CD4-positive, alpha-beta memory T cell (primary cell): ENCODE data around the gene SLC44A1. TPM values are rescaled to one million over a fixed set of nuclear protein-coding genes. Genes with fewer than 3 reads are reported as not detected.

ENCODE experiments used
- CTCF ChIA-PET: fragments of 350-600 bp; sonication (Branson Sonifier 250); formaldehyde crosslinking; loops from one replicate; lab custom pipeline; 2021; ENCODE audit warnings: inconsistent platforms; ENCODE audit not compliant: partially characterized antibody; lab: Charles Lee
- POLR2A ChIA-PET: fragments of 350-600 bp; sonication (Branson Sonifier 250); formaldehyde crosslinking; loops from one replicate; lab custom pipeline; 2021; ENCODE audit not compliant: partially characterized antibody; lab: Charles Lee
- DNase-seq, 5 donors: peaks; one replicate each; pipeline versions ENCODE4 v3.0.0 to v3.0.0-alpha.2; 2020 to 2022; ENCODE audit warnings: mixed read lengths in 1 of 5
- H3K27ac ChIP-seq: one replicate; pipeline ENCODE4 v1.7.0; 2013; ENCODE audit warnings: low read depth, low read length
- H3K27me3 ChIP-seq: 2 replicates; pipeline ENCODE4 v1.7.0; 2013; ENCODE audit warnings: mild to moderate bottlenecking, low read length, moderate library complexity; ENCODE audit not compliant: insufficient read depth
- H3K36me3 ChIP-seq: 2 replicates; pipeline ENCODE4 v1.7.0; 2013; ENCODE audit warnings: mild to moderate bottlenecking, low read length, moderate library complexity; ENCODE audit not compliant: insufficient read depth
- H3K4me1 ChIP-seq: 2 replicates; pipeline ENCODE4 v1.7.0; 2013; ENCODE audit warnings: mild to moderate bottlenecking, low read length, moderate library complexity; ENCODE audit not compliant: insufficient read depth
- H3K4me3 ChIP-seq, 2 donors: one replicate each; pipeline ENCODE4 v1.7.0; 2013; ENCODE audit warnings: low read length in 2 of 2, mild to moderate bottlenecking in 1 of 2
- H3K9me3 ChIP-seq, 2 donors: one replicate each; pipeline ENCODE4 v1.7.0; 2013; ENCODE audit warnings: low read length in 2 of 2, control low read depth in 1 of 2; ENCODE audit not compliant: control insufficient read depth in 1 of 2
- H3K27ac Mint-ChIP-seq, 7 donors: one replicate each; pipeline ENCODE4 v1.8.0; 2020 to 2021; ENCODE audit warnings: mixed read lengths in 7 of 7, mild to moderate bottlenecking in 6 of 7, inconsistent platforms in 3 of 7, moderate library complexity in 3 of 7
- H3K27me3 Mint-ChIP-seq, 2 donors: one replicate each; pipeline ENCODE4 v1.8.0; 2020 to 2021; ENCODE audit warnings: mixed read lengths in 2 of 2
- H3K36me3 Mint-ChIP-seq, 2 donors: one replicate each; pipeline ENCODE4 v1.8.0; 2020 to 2021; ENCODE audit warnings: mixed read lengths in 2 of 2, inconsistent platforms in 1 of 2, mild to moderate bottlenecking in 1 of 2
- H3K4me1 Mint-ChIP-seq, 4 donors: one replicate each; pipeline ENCODE4 v1.8.0; 2020 to 2021; ENCODE audit warnings: mixed read lengths in 4 of 4, mild to moderate bottlenecking in 1 of 4
- H3K4me3 Mint-ChIP-seq, 8 donors: one replicate each; pipeline ENCODE4 v1.8.0; 2020 to 2021; ENCODE audit warnings: mixed read lengths in 8 of 8, mild to moderate bottlenecking in 7 of 8, moderate library complexity in 6 of 8, inconsistent platforms in 3 of 8
- H3K9me3 Mint-ChIP-seq, 8 donors: one replicate each; pipeline ENCODE4 v1.8.0; 2020 to 2021; ENCODE audit warnings: mixed read lengths in 8 of 8, mild to moderate bottlenecking in 5 of 8, inconsistent platforms in 3 of 8, moderate library complexity in 1 of 8
- intact Hi-C: fragments of 100-400 bp; cut with micrococcal nuclease; formaldehyde crosslinking; loops from one replicate; pipeline ENCODE4 v1.15.1; 2023
- polyA plus RNA-seq, 2 donors: library from polyadenylated mRNA; unstranded; fragments of 300-500 nt; fragmentation: Illumina TruSeq; gene quantifications; one replicate each; pipeline ENCODE4 v1.2.3, GENCODE V29; 2021
- total RNA-seq, 2 experiments: library from RNA; stranded (reverse); gene quantifications; one replicate each; pipeline ENCODE4 v1.2.3, GENCODE V29; 2021

The SLC44A1 gene
- total and polyA plus RNA-seq, 4 experiments from 2014 or later = 13.7 to 33.3 (median 17.4) TPM

GRCh38 chr9:105357937-105358336, 113.5 kb downstream of the SLC44A1 start:
- Histone ChIP-seq H3K4me1 (no peaks in the 10 kb centered on the region), H3K27ac (no peak overlapping the region), H3K36me3 (no peaks in the 10 kb centered on the region), H3K4me3 (no peak overlapping the region), H3K9me3 (no peaks in the 10 kb centered on the region), H3K27me3 (no peaks in the 10 kb centered on the region)
- Mint-ChIP-seq H3K27ac (no peak overlapping the region), H3K36me3 (peaks cover 22 to 32% of the 10 kb centered on the region in 2 donors), H3K4me3 (no peak overlapping the region), H3K27me3 (no peaks in the 10 kb centered on the region), H3K9me3 (no peaks in the 10 kb centered on the region), H3K4me1 (peaks cover 0 to 9% (median 6%) of the 10 kb centered on the region in 4 donors)
- ChIA-PET POLR2A (interaction anchor here (1.6 kb wide), 1 partner anchor 114 kb away, joined by 3 read pairs; no protein-coding TSS in a partner anchor), CTCF (interaction anchor here (1.1 to 1.8 kb wide), 2 partner anchors 16 to 495 kb away, joined by 3 read pairs; no protein-coding TSS in a partner anchor)
- DNase-seq = no peak
- intact Hi-C loops = no loop called here

GRCh38 chr9:105359892-105360291, 115.4 kb downstream of the SLC44A1 start:
- peaks cover 29 to 40% of the 10 kb centered on the region in 2 donors for H3K36me3 Mint-ChIP-seq
- no peak overlapping the region for H3K27ac Mint-ChIP-seq
- H3K27ac ChIP-seq = no peak overlapping the region
- H3K9me3 ChIP-seq = no peaks in the 10 kb centered on the region
- DNase-seq = no peak
- ChIA-PET CTCF (no interaction called here), POLR2A (no interaction called here)
- H3K36me3 ChIP-seq = no peaks in the 10 kb centered on the region
- H3K4me3 Mint-ChIP-seq = no peak overlapping the region
- H3K9me3 Mint-ChIP-seq = no peaks in the 10 kb centered on the region
- H3K27me3 ChIP-seq = no peaks in the 10 kb centered on the region
- no peaks in the 10 kb centered on the region for H3K27me3 Mint-ChIP-seq
- peaks cover 0 to 9% (median 6%) of the 10 kb centered on the region in 4 donors for H3K4me1 Mint-ChIP-seq
- intact Hi-C loops = no loop called here
- no peak overlapping the region for H3K4me3 ChIP-seq
- H3K4me1 ChIP-seq = no peaks in the 10 kb centered on the region

- H3K9me3 Mint-ChIP-seq = no peaks in the 10 kb centered on the region
- Histone ChIP-seq H3K4me1 (no peaks in the 10 kb centered on the region), H3K9me3 (no peaks in the 10 kb centered on the region), H3K27me3 (no peaks in the 10 kb centered on the region), H3K36me3 (no peaks in the 10 kb centered on the region), H3K27ac (no peak overlapping the region), H3K4me3 (no peak overlapping the region)
- H3K4me1 Mint-ChIP-seq = peaks cover 0 to 9% (median 6%) of the 10 kb centered on the region in 4 donors
- DNase-seq = no peak
- H3K4me3 Mint-ChIP-seq = no peak overlapping the region
- H3K27me3 Mint-ChIP-seq = no peaks in the 10 kb centered on the region
- POLR2A ChIA-PET = no interaction called here
- peaks cover 29 to 42% of the 10 kb centered on the region in 2 donors for H3K36me3 Mint-ChIP-seq
- CTCF ChIA-PET = interaction anchor here (0.9 kb wide), 1 partner anchor 115 kb away, joined by 3 read pairs; no protein-coding TSS in a partner anchor
- H3K27ac Mint-ChIP-seq = no peak overlapping the region
- intact Hi-C loops = no loop called here
Observed at GRCh38 chr9:105360344-105360743, 115.9 kb downstream of the SLC44A1 start.

GRCh38 chr9:105361873-105362272, 117.4 kb downstream of the SLC44A1 start:
- Mint-ChIP-seq H3K36me3 (peaks cover 32 to 52% of the 10 kb centered on the region in 2 donors), H3K27ac (no peak overlapping the region), H3K27me3 (no peaks in the 10 kb centered on the region), H3K4me1 (peaks cover 0 to 5% (median 3%) of the 10 kb centered on the region in 4 donors), H3K4me3 (no peak overlapping the region), H3K9me3 (no peaks in the 10 kb centered on the region)
- no peak for DNase-seq
- Histone ChIP-seq H3K27me3 (no peaks in the 10 kb centered on the region), H3K36me3 (no peaks in the 10 kb centered on the region), H3K27ac (no peak overlapping the region), H3K9me3 (no peaks in the 10 kb centered on the region), H3K4me3 (no peak overlapping the region), H3K4me1 (no peaks in the 10 kb centered on the region)
- CTCF ChIA-PET = no interaction called here
- intact Hi-C loops = no loop called here
- POLR2A ChIA-PET = interaction anchor here (0.6 kb wide), 1 partner anchor 311 kb away, joined by 4 read pairs; no protein-coding TSS in a partner anchor

GRCh38 chr9:105362470-105362869, 118.0 kb downstream of the SLC44A1 start:
- CTCF ChIA-PET = no interaction called here
- no peaks in the 10 kb centered on the region for H3K9me3 Mint-ChIP-seq
- DNase-seq = no peak
- no peaks in the 10 kb centered on the region for H3K4me1 ChIP-seq
- no peak overlapping the region for H3K27ac ChIP-seq
- H3K36me3 Mint-ChIP-seq = peaks cover 36 to 55% of the 10 kb centered on the region in 2 donors
- H3K27ac Mint-ChIP-seq = no peak overlapping the region
- no peaks in the 10 kb centered on the region for H3K36me3 ChIP-seq
- H3K4me3 Mint-ChIP-seq = no peak overlapping the region
- no peaks in the 10 kb centered on the region for H3K27me3 ChIP-seq
- POLR2A ChIA-PET = no interaction called here
- intact Hi-C loops = no loop called here
- no peaks in the 10 kb centered on the region for H3K27me3 Mint-ChIP-seq
- no peak overlapping the region for H3K4me3 ChIP-seq
- H3K9me3 ChIP-seq = no peaks in the 10 kb centered on the region
- peaks cover 0 to 5% (median 3%) of the 10 kb centered on the region in 4 donors for H3K4me1 Mint-ChIP-seq

- ChIA-PET POLR2A (no interaction called here), CTCF (no interaction called here)
- Histone ChIP-seq H3K36me3 (no peaks in the 10 kb centered on the region), H3K27ac (no peak overlapping the region), H3K4me3 (no peak overlapping the region), H3K9me3 (no peaks in the 10 kb centered on the region), H3K27me3 (no peaks in the 10 kb centered on the region), H3K4me1 (no peaks in the 10 kb centered on the region)
- Mint-ChIP-seq H3K36me3 (peaks cover 36 to 51% of the 10 kb centered on the region in 2 donors), H3K27ac (no peak overlapping the region), H3K9me3 (no peaks in the 10 kb centered on the region), H3K4me1 (peaks cover 0 to 5% (median 3%) of the 10 kb centered on the region in 4 donors), H3K27me3 (no peaks in the 10 kb centered on the region), H3K4me3 (no peak overlapping the region)
- intact Hi-C loops = no loop called here
- no peak for DNase-seq
Observed at GRCh38 chr9:105363837-105364236, 119.4 kb downstream of the SLC44A1 start.

- H3K9me3 Mint-ChIP-seq = no peaks in the 10 kb centered on the region
- no peaks in the 10 kb centered on the region for H3K4me1 Mint-ChIP-seq
- DNase-seq = no peak
- H3K27ac Mint-ChIP-seq = no peak overlapping the region
- H3K4me3 Mint-ChIP-seq = no peak overlapping the region
- no peaks in the 10 kb centered on the region for H3K27me3 ChIP-seq
- H3K4me3 ChIP-seq = no peak overlapping the region
- no peaks in the 10 kb centered on the region for H3K9me3 ChIP-seq
- no peak overlapping the region for H3K27ac ChIP-seq
- H3K27me3 Mint-ChIP-seq = no peaks in the 10 kb centered on the region
- ChIA-PET POLR2A (no interaction called here), CTCF (interaction anchor here (0.6 kb wide), 1 partner anchor 111 kb away, joined by 4 read pairs; no protein-coding TSS in a partner anchor)
- H3K36me3 ChIP-seq = no peaks in the 10 kb centered on the region
- H3K4me1 ChIP-seq = no peaks in the 10 kb centered on the region
- peaks cover 24 to 39% of the 10 kb centered on the region in 2 donors for H3K36me3 Mint-ChIP-seq
- intact Hi-C loops = no loop called here
Observed at GRCh38 chr9:105369911-105370310, 125.5 kb downstream of the SLC44A1 start.
